ENCODE data around the gene UNC5C.

The UNC5C gene

GRCh38 chr4:95445251-95445650, 103.5 kb downstream of the UNC5C start (continued):
- TF ChIP-seq ZBTB6 (tag by site-specific recombination; IDR thresholded peaks at IDR 0.05): no peak
- TF ChIP-seq ZNF24 (tag by site-specific recombination; IDR thresholded peaks at IDR 0.05): no peak
- no peak for TF ChIP-seq ZNF302 (tag by site-specific recombination; IDR thresholded peaks at IDR 0.05; ENCODE audit: low read depth)
- no peak for TF ChIP-seq ZNF132 (tag by site-specific recombination; IDR thresholded peaks at IDR 0.05; ENCODE audit: borderline replicate concordance)
- no peak for TF ChIP-seq ZBTB21 (tag by site-specific recombination; IDR thresholded peaks at IDR 0.05)
- TF ChIP-seq ZBTB7A (tag by site-specific recombination; IDR thresholded peaks at IDR 0.05; ENCODE audit: low read depth): no peak
- TF ChIP-seq ZNF184 (tag by site-specific recombination; IDR thresholded peaks at IDR 0.05): no peak
- TF ChIP-seq AEBP2 (tag by site-specific recombination; IDR thresholded peaks at IDR 0.05; ENCODE audit: borderline replicate concordance): no peak
- TF ChIP-seq GLI2 (tag by site-specific recombination; IDR thresholded peaks at IDR 0.05; ENCODE audit: borderline replicate concordance, low read depth): no peak

GRCh38 chr4:95444812-95445211, 104.0 kb downstream of the UNC5C start:
- Histone ChIP-seq H3K36me3 (ENCODE audit: control insufficient read depth in 2 of 2, insufficient read depth in 1 of 2, low read length in 2 of 2) (no peaks in the 10 kb centered on the region), H3K27ac (ENCODE audit: extremely low read depth, low read depth, low read length) (no peak overlapping the region), H3K9me3 (ENCODE audit: control insufficient read depth, insufficient read depth, low read depth, low read length) (no peaks in the 10 kb centered on the region), H3K4me1 (ENCODE audit: control insufficient read depth, insufficient read depth, low read length) (no peaks in the 10 kb centered on the region), H3K4me3 (ENCODE audit: low read depth, low read length) (no peak overlapping the region)
- CTCF ChIA-PET: no interaction called here
- TF ChIP-seq ZSCAN18 (tag by site-specific recombination; IDR thresholded peaks at IDR 0.05): no peak
- no peak for TF ChIP-seq ZNF335 (tag by site-specific recombination; conservative IDR thresholded peaks at IDR 0.05)
- no peak for TF ChIP-seq ZBTB20 (tag by site-specific recombination; IDR thresholded peaks at IDR 0.05)
- no peak for TF ChIP-seq ZNF610 (tag by site-specific recombination; IDR thresholded peaks at IDR 0.05; ENCODE audit: borderline replicate concordance)
- no peak for TF ChIP-seq ZNF514 (tag by site-specific recombination; IDR thresholded peaks at IDR 0.05)
- TF ChIP-seq ZNF404 (tag by site-specific recombination; IDR thresholded peaks at IDR 0.05): no peak
- TF ChIP-seq, protein P1, sequence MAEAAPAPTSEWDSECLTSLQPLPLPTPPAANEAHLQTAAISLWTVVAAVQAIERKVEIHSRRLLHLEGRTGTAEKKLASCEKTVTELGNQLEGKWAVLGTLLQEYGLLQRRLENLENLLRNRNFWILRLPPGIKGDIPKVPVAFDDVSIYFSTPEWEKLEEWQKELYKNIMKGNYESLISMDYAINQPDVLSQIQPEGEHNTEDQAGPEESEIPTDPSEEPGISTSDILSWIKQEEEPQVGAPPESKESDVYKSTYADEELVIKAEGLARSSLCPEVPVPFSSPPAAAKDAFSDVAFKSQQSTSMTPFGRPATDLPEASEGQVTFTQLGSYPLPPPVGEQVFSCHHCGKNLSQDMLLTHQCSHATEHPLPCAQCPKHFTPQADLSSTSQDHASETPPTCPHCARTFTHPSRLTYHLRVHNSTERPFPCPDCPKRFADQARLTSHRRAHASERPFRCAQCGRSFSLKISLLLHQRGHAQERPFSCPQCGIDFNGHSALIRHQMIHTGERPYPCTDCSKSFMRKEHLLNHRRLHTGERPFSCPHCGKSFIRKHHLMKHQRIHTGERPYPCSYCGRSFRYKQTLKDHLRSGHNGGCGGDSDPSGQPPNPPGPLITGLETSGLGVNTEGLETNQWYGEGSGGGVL (tag by site-specific recombination; IDR thresholded peaks at IDR 0.05): no peak
- TF ChIP-seq YY1 (tag by site-specific recombination; IDR thresholded peaks at IDR 0.05): no peak
- no peak for TF ChIP-seq ZNF660 (tag by site-specific recombination; IDR thresholded peaks at IDR 0.05)
- TF ChIP-seq ZNF2 (tag by site-specific recombination; IDR thresholded peaks at IDR 0.05): no peak
- TF ChIP-seq ZBTB11 (tag by site-specific recombination; conservative IDR thresholded peaks at IDR 0.05; ENCODE audit: low read depth): no peak
- TF ChIP-seq ZNF629 (tag by site-specific recombination; IDR thresholded peaks at IDR 0.05): no peak
- POLR2A ChIA-PET: no interaction called here

Data from HEK293 (cell line).